Measurements from ENCODE around the gene NPAS1.

NPAS1 gene

DNA sequence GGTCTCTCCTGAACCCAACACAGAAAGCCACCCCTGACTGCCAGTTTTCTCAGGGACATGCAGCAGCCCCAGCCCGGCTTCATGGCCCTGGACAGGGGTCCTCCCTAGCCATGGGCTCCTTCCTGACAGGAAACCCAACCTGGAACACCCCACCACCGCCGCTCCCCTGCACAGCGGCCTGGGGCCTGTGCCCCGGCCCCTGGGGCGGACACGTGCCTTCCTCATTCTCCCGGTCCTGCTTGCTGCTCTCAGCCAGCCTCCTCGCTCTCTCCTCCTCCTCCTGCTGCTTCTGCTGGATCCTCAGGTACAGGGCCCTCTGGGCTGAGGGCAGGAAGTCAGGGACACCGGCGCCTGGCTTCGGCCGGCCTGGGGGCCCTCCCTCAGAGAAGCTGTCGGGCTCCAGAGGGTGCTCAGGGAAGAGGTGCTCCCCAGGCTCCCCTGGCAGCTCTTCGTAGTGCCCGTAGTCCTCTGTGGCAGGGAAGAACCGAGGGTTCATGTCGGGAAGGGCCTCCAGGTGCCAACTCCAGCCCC, 49.3 kb downstream of the NPAS1 start:
- H3K4me3 ChIP-seq (ENCODE audit: low read length): no peak overlapping the region
- no peak for DNase-seq (ENCODE audit: low read depth)
- TF ChIP-seq, protein P1, sequence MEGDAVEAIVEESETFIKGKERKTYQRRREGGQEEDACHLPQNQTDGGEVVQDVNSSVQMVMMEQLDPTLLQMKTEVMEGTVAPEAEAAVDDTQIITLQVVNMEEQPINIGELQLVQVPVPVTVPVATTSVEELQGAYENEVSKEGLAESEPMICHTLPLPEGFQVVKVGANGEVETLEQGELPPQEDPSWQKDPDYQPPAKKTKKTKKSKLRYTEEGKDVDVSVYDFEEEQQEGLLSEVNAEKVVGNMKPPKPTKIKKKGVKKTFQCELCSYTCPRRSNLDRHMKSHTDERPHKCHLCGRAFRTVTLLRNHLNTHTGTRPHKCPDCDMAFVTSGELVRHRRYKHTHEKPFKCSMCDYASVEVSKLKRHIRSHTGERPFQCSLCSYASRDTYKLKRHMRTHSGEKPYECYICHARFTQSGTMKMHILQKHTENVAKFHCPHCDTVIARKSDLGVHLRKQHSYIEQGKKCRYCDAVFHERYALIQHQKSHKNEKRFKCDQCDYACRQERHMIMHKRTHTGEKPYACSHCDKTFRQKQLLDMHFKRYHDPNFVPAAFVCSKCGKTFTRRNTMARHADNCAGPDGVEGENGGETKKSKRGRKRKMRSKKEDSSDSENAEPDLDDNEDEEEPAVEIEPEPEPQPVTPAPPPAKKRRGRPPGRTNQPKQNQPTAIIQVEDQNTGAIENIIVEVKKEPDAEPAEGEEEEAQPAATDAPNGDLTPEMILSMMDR (IDR thresholded peaks at IDR 0.05; ENCODE audit: insufficient read depth, low read depth, low read length, missing control alignments): no peak

DNA sequence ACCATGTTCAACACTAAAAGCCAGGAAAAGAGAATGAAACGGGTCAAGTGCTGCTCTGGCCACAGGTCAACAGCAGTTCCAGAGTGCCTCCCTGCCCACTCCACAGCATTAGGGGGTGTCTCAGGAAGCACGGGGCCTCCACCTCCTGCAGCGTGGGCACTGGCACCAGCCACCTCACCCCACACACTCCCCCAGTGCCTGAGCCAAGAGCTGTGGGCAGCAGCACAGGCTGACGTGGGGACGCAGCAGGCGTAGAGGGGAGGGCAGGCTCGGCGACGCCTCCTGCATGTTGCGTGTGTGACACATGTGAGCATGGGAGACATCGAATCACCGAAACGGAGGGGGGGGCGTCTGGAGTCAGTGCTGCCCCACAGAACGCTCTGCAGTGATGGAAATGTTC, 50.2 kb downstream of the NPAS1 start:
- H3K4me3 ChIP-seq (ENCODE audit: low read length): no peak overlapping the region
- TF ChIP-seq, protein P1 (IDR thresholded peaks at IDR 0.05; ENCODE audit: insufficient read depth, low read depth, low read length, missing control alignments): no peak
- DNase-seq (ENCODE audit: low read depth): no peak

DNA sequence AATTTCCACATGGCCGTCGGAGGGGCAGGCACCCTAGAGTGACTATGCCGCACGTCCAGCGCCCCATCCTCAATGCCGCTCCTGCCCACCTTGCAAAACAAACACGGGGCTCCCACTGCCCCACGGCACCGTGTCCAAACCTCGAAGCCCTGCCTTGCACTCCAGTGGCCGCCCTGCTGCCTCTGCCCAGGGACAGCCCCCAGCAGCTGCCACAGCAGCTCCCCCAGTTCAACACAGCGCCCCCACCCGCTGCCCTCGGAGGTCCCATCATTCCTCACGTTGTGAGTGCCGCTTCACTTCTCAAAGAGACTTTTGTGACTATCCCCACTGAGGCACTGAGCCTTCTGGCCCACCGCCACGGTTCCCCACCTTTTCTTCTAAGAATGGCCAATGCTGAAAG, 51.1 kb downstream of the NPAS1 start:
- DNase-seq (ENCODE audit: low read depth): no peak
- TF ChIP-seq, protein P1 (IDR thresholded peaks at IDR 0.05; ENCODE audit: insufficient read depth, low read depth, low read length, missing control alignments): no peak
- H3K4me3 ChIP-seq (ENCODE audit: low read length): no peak overlapping the region

DNA sequence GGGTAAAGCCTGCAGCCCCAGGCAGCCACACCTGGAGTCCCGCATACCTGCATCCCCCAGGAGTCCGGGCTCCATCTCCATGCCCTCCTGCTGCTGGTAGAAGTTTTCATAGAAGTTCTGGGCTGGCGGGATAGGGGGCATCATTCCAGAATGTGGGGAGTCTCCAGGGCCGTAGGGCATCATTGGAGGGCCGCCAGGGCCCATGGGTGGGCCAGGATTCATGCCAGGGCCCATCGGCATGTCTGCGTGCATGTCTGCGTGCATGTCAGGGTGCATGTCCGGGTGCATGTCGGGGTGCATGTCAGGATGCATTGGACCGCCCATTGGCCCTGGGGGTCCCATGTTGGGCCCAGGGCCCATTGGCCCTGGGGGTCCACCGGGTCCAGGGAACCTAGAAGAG, 52.1 kb downstream of the NPAS1 start:
- no peak for DNase-seq (ENCODE audit: low read depth)
- TF ChIP-seq, protein P1 (IDR thresholded peaks at IDR 0.05; ENCODE audit: insufficient read depth, low read depth, low read length, missing control alignments): no peak
- H3K4me3 ChIP-seq (ENCODE audit: low read length): no peak overlapping the region

DNA sequence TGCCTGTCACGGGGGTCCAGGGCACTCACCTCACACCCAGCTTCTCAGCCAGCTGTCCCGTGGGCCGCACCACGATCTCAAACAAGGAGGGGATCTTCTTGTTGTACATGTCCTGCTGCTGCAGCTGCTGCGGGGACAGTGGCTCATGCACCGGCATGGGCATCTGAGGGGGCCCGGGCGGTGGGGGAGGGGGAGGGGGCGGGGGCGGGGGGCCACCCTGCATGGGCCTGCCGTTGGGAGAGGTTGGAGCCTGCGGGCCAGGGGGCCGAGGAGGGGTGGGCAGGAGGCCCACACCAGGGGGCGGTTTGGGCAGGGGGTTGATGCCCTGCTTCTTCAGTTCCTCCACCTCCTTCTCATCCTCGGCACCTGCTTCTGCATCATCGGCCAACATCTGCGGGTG, 52.7 kb downstream of the NPAS1 start:
- TF ChIP-seq, protein P1 (IDR thresholded peaks at IDR 0.05; ENCODE audit: insufficient read depth, low read depth, low read length, missing control alignments): no peak

DNA sequence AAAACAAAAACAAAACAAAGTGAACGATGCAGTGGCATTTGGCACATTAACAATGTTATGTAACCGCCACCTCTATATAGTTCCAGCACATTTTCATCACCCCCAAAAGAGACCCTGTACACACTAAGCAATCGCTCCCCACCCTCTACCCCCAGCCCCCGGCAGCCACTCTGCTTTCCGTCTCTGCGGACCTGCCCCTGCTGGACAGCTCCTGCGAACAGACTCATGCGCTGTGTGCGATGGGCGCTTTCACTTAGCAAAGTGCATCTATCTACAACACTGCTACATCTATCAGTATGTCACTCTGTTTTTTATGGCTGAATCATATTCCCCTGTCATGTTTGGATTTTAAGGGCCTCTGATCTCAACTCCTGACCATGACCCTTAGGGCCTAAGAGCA, 53.9 kb downstream of the NPAS1 start:
- TF ChIP-seq, protein P1 (IDR thresholded peaks at IDR 0.05; ENCODE audit: insufficient read depth, low read depth, low read length, missing control alignments): no peak
- no peak for DNase-seq (ENCODE audit: low read depth)
- no peak overlapping the region for H3K4me3 ChIP-seq (ENCODE audit: low read length)

More for the DNA sequence above, 52.7 kb downstream of the NPAS1 start:
- no peak overlapping the region for H3K4me3 ChIP-seq (ENCODE audit: low read length)
- no peak for DNase-seq (ENCODE audit: low read depth)

DNA sequence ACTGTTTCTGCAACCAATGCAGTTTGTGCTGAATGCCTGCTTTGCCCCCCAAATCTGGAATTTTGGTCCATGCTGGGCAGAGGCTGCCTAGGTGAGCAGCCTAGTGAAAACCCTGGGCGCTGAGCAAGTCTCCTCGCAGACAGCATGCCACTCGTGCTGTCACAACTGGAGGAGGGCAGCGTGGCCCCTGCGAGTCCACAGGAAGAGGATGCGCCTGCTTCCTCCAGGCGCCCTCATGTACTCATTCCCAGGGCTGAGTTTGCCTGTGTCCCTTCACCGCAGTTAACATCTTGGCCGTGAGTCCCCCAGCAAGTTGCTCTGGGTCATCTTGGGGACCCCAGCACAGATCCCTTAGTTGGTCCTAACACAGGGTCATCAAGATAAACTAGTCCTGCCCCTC, 55.0 kb downstream of the NPAS1 start:
- no peak for DNase-seq (ENCODE audit: low read depth)
- TF ChIP-seq, protein P1 (IDR thresholded peaks at IDR 0.05; ENCODE audit: insufficient read depth, low read depth, low read length, missing control alignments): no peak
- H3K4me3 ChIP-seq (ENCODE audit: low read length): no peak overlapping the region
